IPS DF 4.7 (cell line): ENCODE measurements around the gene CDH20.

Experiments
- DNase-seq: peaks from one replicate; pipeline ENCODE4 v3.0.0-alpha.2; 2013; ENCODE audit warnings: low spot score; ENCODE audit errors: extremely low read depth

Gene CDH20

DNA sequence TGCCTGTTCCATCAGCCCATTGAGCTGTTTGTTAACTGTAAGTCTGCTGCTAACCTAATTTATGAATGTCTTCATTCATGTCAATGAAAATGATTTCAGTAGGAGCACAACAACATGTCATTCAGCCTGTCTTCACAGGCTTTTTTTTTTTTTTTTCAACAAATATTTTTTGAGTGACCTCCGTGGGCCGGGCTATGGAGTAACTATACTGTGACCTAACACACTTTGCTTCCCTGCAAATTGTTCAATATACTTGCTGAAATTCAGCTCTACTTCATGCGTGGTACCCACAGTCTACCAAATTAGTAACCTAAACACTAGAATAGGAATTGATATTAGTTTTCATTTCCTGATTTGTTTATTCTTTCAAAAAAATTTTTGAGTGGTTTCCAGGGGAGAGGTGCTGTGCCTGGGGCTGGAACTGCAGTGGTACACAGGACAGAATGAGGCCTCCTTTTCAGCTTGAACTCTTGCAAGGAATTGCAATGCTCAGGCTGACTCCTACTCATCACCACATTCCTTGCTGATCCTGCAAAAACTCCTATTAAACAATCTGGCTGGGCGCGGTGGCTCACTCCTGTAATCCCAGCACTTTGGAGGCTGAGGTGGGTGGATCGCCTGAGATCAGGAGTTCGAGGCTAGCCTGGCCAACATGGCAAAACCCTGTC lies 87.1 kb downstream of the CDH20 start:
- no peak for DNase-seq

- no peak for DNase-seq
Observed at GRCh38 chr18:61426492-61427053, 93.3 kb downstream of the CDH20 start.

DNA sequence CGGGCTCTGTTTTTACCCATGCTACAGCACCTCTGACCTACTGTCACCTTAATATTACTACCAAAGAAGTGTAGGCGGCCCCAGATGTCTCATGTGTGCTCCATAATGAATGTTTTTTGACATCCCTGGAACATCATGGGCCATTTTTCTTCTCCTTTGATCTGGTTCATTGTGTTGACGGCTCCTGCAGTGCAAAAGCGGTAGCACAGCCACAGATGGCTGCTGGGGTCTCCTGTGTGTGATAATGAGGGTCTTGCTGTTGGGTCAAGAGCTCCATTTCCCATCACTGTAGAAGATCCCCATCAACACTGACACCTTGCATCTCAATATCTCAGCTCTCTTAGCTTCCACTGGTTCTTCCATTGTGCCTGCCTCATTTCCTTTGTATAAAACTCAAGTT lies 95.0 kb downstream of the CDH20 start:
- no peak for DNase-seq

GRCh38 chr18:61432590-61432989 lies 99.4 kb downstream of the CDH20 start:
- DNase-seq, result no peak

- peak; percentile 3 for DNase-seq
Observed at GRCh38 chr18:61435064-61435652, 101.9 kb downstream of the CDH20 start.

GRCh38 chr18:61443081-61443725 lies 110.0 kb downstream of the CDH20 start:
- DNase-seq, result no peak

GRCh38 chr18:61448316-61448715 lies 115.1 kb downstream of the CDH20 start:
- DNase-seq, result no peak

DNA sequence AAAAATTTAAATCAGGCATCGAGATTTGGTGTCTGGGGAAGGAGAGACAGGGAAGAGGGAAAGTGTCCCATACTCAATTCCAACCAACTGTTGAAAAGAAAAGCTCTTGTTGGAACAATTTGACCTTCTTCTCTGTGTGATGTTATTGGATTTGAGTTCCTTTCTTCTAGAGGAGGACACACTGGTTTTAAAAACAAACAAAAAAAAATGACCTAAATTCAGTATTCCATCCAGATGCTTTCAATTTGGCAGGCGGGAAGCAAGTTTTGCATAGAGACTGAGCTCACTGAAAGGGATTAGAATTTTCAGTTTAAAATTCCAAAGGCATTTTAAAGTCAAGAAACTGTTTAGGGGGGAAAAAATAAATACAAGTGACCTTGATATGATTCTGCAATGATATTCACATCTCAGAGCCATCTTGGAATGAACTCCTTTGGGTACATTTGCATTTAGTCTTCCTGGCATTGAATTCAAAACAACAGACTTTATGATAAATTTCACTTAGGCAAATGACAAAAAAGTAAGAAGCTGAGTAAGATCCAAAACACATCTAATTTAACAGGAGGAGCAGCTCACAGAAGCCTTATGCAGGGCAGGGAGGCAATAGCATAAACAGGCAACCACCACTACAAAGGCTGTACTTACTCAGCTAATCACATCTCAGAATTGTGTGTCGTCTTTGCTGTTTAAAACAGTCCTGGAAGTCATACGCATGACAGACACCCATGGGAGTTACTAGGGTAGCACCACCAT lies 126.8 kb downstream of the CDH20 start:
- DNase-seq, result no peak

DNA sequence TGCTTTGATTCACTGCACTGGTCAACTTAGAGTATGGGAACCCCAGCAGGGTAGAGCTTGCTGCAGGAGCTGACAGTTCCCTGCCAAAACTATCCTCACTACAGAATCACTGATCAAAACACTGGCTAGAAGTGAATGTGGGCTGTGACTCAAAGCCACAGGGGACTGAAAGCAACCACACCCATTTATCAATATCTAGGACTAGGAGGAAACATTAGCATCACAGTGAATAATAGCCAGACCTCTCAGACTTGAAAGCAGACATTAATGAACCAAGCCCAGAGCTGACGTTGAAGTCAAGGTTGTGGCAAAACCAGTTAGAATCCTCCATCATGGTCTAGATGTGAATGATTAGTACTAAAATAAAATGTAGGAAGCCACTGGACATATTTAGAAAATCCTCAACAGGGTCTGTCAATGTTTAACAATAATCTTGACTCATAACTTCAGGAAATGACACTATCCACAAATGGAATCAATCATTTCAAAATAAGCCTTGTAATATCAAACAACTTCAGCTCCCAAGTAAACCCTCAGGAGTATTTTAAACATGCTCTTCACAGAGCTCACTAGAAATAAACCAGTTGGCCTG lies 131.4 kb downstream of the CDH20 start:
- no peak for DNase-seq

- no peak for DNase-seq
Observed at GRCh38 chr18:61466736-61467135, 133.5 kb downstream of the CDH20 start.

- no peak for DNase-seq
Observed at GRCh38 chr18:61470031-61470674, 136.9 kb downstream of the CDH20 start.

DNA sequence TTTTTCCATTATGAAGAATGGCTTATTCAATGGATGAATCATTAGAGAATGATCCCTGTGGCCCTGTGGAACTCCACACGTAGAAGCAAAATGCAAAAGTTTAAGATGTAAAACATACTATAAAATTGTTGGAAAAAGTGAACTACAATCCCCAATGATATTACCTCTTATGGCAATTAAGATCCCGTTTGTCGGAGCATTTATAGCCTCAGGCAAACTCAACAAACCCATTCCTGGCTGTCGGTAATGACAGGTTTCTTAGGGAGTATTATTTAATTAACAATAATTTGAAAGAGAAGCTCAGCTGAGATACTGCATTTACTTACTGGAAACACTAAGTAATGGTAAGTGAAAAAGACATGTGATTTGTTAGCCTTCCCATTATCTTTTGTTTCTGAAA lies 138.3 kb downstream of the CDH20 start:
- no peak for DNase-seq

GRCh38 chr18:61471942-61472341 lies 138.7 kb downstream of the CDH20 start:
- DNase-seq, result no peak

DNA sequence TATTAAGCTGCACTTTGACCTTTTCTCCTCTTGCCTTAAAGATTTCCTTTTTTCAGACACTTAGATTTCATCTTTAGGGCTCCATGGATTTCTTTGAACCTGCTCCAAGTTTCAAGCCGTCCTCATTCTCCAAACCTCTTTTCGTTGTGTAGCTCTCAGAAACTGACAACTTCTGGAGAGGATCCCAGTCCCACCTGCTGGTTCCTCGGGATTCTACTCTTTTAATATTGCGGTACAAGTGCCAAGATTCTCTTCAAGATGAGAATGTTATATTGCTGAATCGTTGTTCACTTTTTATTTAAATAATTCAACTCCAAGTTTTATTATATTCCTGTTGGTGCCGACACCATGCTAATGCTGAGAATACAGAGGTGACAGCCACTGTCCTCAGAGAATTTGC lies 141.1 kb downstream of the CDH20 start:
- DNase-seq, result no peak

GRCh38 chr18:61474918-61475317 lies 141.7 kb downstream of the CDH20 start:
- no peak for DNase-seq

GRCh38 chr18:61475931-61476330 lies 142.7 kb downstream of the CDH20 start:
- DNase-seq, result no peak

DNA sequence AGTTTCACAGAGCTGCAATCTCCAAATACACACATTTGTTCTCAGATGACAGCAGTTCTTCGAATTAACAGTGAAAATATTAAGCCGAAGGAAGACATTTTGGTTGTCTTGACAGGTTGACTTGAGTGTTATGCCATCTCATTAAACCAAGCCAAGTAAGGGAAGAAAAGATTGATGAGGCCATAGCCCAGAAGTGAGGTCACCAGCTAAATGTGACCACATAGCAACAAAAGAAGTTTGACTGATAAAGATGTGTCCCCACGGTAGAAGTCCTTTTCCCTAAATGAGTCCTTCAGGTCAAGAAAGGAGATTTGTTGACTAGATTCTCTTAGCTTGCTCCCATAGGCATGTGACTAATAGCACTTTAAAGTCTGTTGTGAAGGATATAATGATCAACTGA lies 156.1 kb downstream of the CDH20 start:
- no peak for DNase-seq

DNA sequence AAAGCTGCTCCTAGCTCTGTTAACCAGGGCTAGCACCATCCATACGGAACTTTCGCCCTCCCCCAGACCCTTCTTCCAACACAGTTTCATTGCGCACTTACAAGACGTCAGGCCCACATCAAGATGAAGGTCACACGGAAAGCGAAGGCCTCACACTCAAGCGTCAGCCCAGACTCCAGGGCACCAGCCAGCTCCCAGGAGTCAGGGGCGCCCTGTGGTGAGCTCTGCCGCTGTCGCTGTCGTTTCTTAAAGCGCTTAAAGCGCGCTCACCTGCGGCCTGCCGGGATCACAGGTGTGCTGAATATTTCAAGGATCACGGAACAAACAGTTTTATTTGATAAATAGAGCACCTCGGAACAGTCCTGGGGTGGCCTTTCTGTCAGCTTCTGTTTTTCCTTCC lies 163.1 kb downstream of the CDH20 start:
- no peak for DNase-seq

DNA sequence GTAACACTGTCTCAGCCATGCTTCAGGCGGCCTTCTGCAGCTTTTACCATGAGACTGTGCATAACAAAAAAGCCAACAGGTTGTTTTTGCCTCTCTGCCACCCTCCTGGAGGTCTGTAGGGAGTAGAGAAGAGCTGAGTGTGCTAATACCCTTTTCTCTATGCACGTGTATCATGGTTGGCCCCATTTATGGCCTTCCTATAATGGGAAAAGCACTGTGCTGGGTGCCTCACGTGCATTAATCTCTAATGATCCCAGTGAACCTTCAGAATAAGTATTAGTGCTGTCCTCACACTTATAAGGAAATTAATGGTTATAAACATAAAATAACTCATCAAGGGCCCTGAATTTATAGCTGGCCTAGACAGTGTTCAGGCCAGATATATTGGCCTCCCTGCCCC lies 164.2 kb downstream of the CDH20 start:
- DNase-seq, result no peak

DNA sequence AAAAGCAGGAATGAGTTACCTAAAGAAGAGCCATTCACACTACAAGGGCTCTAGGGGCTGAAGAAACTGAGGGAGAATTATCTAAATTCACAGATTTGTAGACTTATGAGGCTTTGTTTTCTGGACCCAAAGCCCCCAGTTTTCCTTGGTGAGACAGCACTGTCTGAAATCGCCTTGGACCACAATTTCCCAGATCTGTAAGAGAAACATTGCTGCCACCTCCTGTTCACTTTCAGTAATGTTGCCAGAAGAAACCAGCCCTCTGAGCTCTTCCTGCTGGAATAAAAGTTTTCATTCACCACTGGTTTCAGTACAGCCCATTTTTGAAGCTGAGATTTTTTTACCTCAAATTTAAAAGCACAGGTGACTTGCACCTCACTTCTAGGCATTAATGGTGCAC lies 169.2 kb downstream of the CDH20 start:
- peak; percentile 22 for DNase-seq

- no peak for DNase-seq
Observed at GRCh38 chr18:61503688-61504087, 170.5 kb downstream of the CDH20 start.
